ACHN (cell line): ENCODE measurements around the gene C3orf62.

Experiments
- DNase-seq: peaks from one replicate; pipeline ENCODE4 v3.0.0-alpha.2; 2015
- in situ Hi-C: cut with HindIII; loops from 2 replicates; pipeline ENCODE4 v1.10.0; 2017; ENCODE audit warnings: low sequenced_read_pairs, low pct_ligation_motif_present, low pct_unique_long_range_greater_than_20kb

C3orf62 gene

DNA sequence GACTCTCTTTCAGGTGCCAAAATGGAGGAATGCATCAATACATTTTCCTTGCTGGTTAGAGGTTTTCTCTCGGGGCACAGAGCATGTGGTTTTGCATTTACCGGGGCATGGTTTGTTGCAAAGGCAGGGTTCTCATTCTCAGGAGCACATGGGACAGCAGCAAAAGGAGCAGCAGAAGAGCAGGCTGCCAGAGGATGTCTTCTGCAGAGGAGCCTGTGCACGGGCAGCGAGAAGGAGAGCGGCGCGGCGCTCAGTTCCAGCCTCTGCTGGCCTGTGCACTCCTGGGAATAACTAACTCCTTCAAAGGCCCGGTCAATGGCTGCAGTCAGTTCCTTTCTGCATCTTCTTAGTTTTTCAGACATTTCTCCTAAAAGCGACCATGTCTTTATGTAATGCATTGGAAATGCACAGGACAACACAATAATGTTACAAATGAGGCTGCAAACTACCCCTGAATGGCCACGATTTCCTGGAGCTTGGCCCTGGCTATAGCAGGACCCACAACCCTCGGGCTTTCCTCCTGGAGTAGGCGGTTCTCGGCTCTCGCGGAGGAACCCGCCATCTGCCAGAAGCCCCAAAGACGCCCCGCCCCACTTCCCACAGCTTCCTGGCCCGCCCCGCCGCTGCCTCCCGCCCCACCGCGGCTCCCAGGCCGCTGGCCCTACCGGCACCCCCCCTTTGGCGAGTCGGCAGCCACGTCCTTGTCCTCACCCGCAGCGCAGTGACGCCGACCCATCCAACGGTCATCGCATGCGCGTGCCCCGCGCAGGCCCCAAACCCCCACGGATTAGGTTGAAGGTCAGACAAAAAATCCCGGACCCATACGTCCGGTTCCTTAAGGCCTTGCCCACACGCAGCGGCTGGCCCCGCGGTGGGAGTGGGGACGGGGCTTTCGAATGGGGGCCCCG, at the start of gene C3orf62:
Gene C3orf62, minus strand, starts transcription at position 758 of the 908 bp plus-strand sequence. Its CDS starts 360 bp downstream, at position 398.
- in situ Hi-C loops = no loop called here
- DNase-seq = no peak

DNA sequence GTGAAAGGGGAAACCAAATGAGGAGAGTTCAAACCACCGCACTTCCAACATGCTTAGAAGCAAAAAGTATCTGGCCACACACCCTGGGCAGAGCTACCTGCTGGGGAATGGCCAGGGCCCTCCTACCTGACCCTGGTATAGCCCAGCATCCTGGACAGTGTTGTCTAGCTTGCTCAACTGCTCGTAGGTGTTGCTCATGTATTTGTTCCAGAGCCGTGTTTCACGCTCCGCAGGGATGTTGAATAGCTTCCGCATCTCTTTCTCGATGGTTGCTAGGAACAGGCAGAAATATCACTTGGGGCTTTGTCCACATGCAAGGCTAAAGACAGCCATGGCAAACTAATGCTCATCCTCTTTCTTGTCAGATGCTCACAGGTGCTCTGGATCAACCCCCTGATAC, 47.7 kb upstream of the C3orf62 start:
- DNase-seq = no peak
- in situ Hi-C loops = no loop called here

DNA sequence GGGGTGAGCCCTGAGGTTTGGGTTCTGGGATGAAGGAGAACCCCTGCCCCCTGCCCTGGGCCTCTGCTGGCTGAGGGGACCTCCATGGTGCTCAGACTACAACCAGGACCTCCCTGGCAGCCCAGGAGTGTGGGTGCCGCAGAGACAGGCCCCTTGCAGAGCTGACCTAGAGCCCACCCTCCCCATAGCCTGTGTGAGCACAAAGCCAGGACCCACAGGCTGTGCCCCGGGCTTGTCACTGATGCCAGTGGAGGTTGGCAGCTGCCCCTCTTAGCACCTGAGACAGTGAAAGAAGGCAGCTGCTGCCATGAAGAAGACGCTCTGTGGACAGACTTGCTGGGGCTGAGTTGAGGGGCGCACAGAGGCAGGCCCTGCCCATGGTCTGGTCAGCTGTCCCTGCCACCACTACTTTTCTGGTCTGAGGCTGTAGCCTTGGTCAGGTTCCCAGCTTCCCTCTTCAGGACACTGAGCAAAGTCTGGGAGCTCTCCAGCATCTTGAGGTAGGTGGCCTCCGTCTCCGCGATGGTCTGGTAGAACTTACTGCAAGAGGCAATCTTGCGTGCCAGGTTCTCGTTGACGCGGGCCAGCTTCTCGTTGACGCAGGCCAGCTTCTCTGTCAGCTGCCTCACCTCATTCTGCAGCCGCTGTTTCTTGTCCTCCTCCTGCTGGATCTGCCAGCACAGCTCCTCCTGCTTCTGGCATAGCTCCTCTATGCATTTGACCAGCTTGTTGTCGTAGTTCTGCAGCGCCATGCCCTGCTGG, 39.8 kb upstream of the C3orf62 start:
- DNase-seq = no peak
- in situ Hi-C loops = no loop called here

DNA sequence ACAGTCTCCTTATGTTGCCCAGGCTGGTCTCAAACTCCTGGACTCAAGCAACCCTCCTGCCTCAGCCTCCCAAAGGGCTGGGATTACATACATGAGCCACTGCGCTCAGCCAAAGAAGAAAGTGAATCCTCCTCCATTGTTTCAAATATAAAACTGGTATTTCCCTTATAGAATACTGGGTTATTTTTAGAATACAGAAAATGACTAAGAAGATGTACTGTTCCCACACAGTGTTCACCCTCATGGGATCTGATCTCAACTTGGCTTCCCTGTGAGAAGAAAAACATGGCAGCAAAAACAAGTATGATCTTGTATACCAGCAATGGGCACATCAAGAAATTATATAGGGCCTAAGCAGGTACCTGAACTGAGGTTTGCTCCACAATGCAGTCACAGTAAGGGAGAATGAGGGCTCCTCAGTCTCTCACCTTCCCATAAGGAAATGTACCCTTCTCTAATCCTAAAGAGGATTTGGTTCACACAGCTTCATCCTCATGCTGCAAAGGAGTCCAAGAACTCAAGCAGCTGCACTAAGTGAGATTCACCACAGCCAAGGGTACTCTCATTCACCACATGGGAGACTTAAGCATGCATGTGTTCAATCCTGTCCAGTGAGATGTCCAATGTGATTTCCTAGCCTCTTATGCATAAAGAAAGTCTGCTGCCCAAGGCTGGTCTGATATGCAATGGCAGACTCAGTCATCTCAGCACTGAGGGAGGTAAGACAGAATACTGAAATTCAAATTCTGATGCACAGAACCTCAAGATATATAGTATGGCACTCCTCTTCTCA, 37.1 kb upstream of the C3orf62 start:
- in situ Hi-C loops = no loop called here
- DNase-seq = no peak

DNA sequence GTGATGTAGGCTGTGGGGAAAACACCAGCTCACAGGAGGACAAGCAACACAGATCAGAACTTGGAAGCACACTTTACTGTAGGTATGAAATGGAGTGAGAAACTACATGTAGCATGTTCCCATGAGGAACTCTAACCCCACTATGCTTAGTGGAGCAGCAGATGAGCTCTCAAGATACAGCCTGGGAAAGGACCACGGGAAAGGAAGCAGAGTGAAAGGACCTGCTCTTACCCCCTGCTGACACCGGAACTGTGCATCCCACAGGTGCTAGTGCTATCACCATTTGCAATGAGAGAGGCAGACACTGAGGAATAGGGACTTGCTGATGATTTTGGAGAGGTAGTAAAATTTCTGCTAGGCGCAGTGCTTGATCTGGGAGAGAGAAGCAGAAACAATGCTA, 34.3 kb upstream of the C3orf62 start:
- no peak for DNase-seq
- in situ Hi-C loops = no loop called here

DNA sequence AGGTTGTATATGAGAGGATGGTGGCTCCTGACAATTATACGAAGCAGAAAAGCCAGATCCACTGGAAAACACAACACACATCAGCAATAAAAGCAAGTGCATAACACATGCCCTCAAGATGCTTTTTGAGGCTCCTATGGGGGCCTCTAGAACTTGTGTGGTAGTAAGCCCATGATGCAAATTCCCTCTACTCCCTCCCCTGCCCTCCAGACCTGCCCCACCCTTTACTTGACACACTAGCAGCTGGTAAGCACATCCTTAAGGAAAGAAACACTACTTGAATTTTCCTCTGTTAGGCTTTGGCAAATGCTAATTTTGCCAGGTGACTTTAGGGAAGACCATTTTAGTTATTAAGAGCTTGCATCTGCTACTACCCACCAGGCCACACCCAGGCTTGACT, 33.6 kb upstream of the C3orf62 start:
- in situ Hi-C loops = no loop called here

DNA sequence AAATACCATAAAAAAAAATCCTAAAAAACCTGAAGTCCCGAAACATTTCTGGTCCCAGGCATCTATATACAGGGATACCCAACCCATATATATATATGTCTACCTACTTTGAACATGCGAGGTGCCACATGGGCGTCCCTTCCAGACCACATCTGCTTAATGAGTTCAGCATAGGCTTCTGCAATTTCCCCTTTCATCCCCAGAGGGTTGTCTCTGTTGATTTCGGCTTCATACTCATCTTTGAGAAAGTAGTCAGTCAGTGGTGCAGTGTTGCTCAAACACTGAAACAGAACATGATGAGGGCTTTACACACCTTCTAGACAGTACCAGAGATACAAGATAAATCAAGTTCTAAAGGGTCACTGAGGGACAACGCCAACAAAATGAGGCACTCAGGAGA, 28.6 kb upstream of the C3orf62 start:
- no peak for DNase-seq
- in situ Hi-C loops = no loop called here

More for the DNA sequence above, 33.6 kb upstream of the C3orf62 start:
- DNase-seq = no peak

DNA sequence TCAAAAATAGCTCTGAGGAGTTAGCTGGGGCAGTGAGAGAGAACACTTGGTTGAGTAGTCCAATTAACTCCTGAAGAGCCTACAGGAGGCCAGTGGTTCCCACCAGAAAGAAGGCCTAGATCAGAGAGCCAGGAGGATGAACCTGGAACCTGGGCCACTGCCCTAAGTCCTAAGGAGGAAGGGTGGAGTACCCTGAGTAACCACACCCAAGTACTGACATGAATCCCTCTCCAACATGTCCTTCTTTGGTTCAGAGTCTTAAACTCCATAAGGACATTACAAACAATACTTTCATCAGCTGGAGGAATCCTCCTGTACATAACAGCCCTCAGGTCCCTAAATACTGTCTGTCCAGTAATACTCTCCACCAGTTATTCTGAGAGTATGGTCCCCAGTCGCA, 25.6 kb upstream of the C3orf62 start:
- in situ Hi-C loops = no loop called here
- no peak for DNase-seq

DNA sequence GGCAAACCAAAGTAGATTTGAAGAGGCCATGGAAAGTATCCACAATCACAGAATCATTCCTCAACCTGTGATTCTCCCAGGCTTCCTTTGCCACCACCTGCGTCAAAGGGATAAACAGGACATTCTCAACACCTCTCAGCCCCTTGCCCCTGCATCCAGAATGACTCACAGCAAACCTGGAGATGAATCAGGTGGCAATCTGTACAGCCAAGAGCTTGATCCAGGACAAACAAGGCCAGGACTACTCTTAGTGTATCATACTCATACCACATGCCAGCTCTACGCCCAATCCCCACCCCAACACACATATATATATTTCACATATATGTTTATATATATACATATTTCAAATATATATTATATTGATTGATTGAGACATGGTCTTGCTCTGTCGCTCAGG, 23.6 kb upstream of the C3orf62 start:
- DNase-seq = no peak
- in situ Hi-C loops = no loop called here

DNA sequence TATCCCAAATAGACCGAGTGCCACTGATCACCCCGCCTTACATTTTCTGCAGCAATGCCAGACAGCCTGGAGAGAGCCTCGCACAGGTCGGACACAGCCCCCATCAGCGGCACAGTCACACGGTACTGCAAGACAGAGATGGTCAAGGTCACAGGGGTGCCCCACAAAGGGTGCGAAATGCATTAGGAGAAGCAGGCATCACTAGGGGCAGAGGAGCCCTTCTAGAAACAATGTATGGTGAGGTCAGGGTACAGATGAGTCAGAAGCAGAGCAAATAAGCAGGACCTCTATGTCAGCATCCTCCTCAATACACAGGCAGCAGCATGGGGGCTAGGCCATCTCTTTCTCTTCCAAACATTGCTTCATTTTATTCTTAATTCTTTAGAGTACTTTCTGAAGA, 21.5 kb upstream of the C3orf62 start:
- in situ Hi-C loops = no loop called here

DNA sequence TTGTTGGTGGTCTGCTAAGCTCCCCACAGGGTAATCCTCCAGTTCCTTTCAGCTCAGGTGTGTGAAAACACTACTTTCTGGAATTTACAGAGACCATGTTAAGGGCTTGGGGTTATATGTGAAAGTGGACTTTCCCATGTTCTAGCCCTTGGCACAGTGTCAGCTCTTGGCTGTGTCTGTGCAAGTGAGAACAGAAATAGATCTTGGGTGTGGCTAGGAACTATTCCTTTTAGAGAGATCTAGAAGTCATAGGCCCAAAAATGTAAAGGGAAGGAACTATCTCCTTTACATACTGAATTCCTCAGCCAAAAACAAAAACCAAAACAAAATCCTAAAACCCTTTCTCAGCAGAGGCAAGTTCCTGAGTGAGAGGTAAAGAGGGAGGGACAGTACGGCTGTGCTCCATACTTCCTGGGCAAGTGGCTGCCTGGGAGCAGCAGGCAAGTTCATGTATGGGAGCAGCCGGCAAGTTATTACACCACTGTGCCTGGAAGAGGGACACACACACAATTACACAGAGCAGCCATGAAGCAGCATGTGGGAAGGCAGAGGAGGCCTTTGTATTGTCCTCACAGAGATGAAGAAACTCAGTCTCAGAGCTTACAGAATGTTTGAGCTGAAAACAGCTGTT, 19.9 kb upstream of the C3orf62 start:
- no peak for DNase-seq

More for the DNA sequence above, 21.5 kb upstream of the C3orf62 start:
- no peak for DNase-seq

DNA sequence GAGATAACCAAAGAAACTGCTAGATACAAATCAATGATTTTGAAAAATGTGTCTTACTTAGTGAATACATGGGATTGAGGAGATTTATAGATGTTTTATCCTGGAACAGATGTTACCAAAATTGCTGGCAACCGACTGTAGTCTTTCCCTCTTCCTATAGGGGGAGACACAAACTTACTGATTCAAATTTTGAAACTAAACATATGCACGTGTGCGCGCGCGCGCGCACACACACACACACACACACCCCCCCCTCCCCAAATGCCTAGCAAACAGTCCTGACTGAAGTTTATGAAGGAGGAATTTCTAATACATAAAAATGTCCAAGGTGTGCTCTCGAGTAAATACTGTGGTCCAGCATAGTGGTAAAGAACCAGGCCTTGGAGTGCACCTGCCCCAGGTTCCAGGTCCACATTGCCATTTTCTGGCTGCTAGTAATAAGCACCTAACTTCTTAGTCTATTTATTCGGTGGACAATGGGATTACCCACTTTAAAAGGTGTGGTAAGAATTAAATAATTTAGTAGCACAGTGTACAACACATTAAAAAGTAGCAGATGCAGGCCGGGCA, 18.5 kb upstream of the C3orf62 start:
- in situ Hi-C loops = no loop called here
- DNase-seq = peak; percentile 25

More for the DNA sequence above, 19.9 kb upstream of the C3orf62 start:
- in situ Hi-C loops = no loop called here

DNA sequence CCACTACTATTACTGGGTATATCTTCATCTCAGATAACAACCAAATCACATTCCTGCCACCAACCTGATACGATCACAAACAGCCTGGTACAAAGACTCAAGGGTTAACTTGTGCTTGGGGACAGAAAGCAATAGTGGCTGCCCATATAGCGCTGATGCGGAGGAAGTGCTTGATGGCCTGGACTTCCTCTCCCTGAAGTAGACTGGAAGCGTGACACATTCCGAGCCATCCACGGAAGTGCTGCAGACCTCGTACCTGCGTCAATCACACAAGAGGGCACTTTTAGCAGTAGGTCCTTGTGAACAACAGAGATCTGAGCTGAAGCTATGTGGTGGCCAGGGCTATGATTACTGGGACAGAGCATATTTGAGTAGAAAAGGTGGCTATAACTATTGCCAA, 17.3 kb upstream of the C3orf62 start:
- no peak for DNase-seq
- in situ Hi-C loops = no loop called here

DNA sequence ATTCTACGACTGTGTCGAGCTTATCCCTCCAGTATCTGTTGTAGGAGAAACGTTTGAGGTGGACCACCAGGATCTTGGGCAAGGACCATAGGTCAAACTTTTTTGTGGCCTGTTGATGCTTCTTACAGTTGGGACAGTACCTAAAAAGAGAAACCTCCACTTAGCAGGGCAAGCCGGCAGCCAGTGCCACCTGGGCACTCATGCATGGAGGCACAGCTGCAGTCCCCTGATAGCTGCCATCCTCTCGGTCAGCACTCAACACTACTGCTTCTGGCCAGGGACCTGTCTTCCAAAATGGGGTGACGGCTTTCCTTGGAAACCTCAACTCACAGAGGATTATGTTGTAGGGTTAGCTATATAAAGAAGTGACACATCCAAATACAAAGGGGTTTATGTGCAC, 7.0 kb upstream of the C3orf62 start:
- in situ Hi-C loops = no loop called here
- DNase-seq = no peak

DNA sequence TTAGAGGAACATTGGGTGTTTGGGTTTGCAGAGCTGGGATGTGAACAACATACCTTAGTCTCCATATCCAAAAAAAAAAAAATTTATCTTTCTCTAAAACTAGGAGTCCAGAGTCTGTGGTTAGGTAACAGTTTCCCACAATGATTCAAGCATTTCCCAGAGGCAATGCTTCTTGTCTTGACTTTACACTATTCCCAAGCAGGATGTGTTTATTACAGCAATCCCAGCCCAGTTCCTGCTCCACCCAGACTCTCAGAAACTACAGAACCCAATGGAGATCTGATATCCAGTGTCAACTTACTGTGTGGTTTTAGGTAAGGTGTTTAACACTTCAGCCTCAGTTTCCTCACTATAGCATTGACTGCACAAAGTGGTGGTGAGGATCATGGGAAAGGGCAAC, 2.3 kb upstream of the C3orf62 start:
- in situ Hi-C loops = no loop called here
- DNase-seq = no peak

DNA sequence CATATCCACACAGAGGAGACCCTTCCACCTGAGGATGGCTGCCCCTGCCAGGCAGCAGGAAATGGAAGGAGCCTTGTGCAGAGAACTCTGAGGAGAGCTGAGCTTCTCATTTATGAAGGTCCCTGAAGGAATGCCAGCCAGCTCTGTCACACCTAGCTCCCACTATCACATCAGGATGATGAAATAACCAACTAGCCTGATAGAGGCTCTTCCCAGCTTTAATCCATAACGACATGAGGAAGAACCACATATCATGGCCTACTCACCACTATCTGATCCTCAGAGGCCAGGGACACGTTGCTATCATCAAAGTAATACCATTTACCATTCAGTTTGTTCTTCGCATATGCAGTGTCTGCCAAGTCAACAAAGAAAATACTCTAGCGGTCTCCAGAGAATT, 1.5 kb upstream of the C3orf62 start:
- no peak for DNase-seq
- in situ Hi-C loops = no loop called here

DNA sequence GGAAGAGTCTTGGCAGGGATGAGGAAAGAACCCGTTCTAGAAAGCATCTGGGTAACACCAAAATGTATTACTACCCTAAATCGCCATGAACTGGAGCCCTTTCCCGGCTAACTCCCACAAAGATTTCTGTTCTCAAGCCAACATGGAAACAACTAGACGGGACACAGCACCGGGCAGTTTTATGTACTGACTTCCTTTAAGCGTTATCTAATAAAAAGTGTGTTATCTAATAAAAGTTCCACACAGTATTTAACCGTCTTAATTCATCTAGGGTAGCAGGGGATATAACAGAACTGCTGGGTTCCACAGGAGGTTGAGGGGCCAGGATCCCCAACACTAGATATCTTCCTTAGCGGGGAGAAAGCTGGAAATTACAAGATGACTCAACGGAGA, 347 bp upstream of the C3orf62 start:
- in situ Hi-C loops = no loop called here
- no peak for DNase-seq

DNA sequence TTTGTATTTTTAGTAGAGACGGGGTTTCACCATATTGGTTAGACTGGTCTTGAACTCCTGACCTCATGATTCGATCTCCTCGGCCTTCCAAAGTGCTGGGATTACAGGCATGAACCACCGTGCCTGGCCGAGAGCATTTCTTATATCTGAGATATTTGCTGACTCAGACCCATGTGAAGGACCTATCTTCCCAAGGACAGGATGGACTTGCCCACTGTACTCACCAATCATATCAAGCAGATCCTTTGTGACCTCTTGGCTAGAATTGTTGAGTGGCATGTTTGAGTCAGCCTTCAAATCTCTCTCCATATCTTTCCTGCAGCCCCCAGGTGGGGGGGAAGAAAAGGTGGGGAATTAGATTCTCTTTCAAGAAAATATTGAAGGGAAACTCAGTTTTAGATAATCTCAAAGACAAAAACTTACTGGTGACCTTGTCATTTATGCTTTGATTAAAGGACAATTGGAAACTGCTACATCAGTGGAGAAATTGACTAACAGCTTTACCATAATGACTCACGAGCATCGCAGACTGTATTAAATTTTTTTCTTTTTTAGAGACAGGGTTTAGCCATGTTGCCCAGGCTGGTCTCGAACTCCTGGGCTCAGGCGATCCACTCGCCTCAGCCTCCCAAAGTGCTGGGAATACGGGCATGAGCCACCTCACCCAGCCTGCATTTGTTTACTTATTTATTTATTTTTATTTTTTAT, 3.1 kb downstream of the C3orf62 start:
- no peak for DNase-seq
- in situ Hi-C loops = no loop called here
